HFFc6 (cell line): ENCODE measurements around the gene ERVV-1. TPM values are rescaled to one million over a fixed set of nuclear protein-coding genes. Genes with fewer than 3 reads are reported as not detected.

Source experiments
- DNase-seq: peaks from one replicate; pipeline ENCODE4 v3.0.0-alpha.2; 2018
- H3K27ac Mint-ChIP-seq: 2 replicates; pipeline ENCODE4 v1.8.0; 2020; ENCODE audit warnings: mild to moderate bottlenecking, mixed read lengths
- H3K27me3 Mint-ChIP-seq: 2 replicates; pipeline ENCODE4 v1.8.0; 2021; ENCODE audit warnings: mild to moderate bottlenecking, moderate library complexity, mixed read lengths; ENCODE audit not compliant: insufficient read depth
- H3K36me3 Mint-ChIP-seq: 2 replicates; pipeline ENCODE4 v1.8.0; 2021; ENCODE audit warnings: low read depth, mixed read lengths
- H3K4me1 Mint-ChIP-seq: 2 replicates; pipeline ENCODE4 v1.8.0; 2020; ENCODE audit warnings: low read depth, mixed read lengths
- H3K4me3 Mint-ChIP-seq: 2 replicates; pipeline ENCODE4 v1.8.0; 2020; ENCODE audit warnings: mild to moderate bottlenecking, moderate library complexity, mixed read lengths
- H3K9me3 Mint-ChIP-seq: 2 replicates; pipeline ENCODE4 v1.8.0; 2020; ENCODE audit warnings: mild to moderate bottlenecking, mixed read lengths
- CTCF ChIP-seq: fragments of 200-600 bp; sonication (generic); IDR thresholded peaks from 2 replicates; pipeline ENCODE4 v1.5.0; 2021; ENCODE audit warnings: antibody characterized with exemption, mild to moderate bottlenecking
- total RNA-seq, 6 experiments: library from RNA; stranded (reverse); fragmentation: NEBNext Ultra II Directional; extraction: Animal tissue kit (Norgen Biotek cat#: 25700); gene quantifications; 2 replicates in 1 of 6; 3 replicates in 5 of 6; pipeline ENCODE4 v1.2.3, GENCODE V29; 2021

Gene ERVV-1
- total RNA-seq, 6 experiments from 2014 or later: not detected

GRCh38 chr19:52997975-52998374, 15.7 kb upstream of the ERVV-1 start:
- H3K36me3 Mint-ChIP-seq: no peaks in the 10 kb centered on the region
- no peak overlapping the region for H3K4me3 Mint-ChIP-seq
- peaks cover 8% of the 10 kb centered on the region; the same call in 1 of the 2 replicates for H3K4me1 Mint-ChIP-seq
- no peak for TF ChIP-seq CTCF
- no peak overlapping the region for H3K27ac Mint-ChIP-seq
- no peaks in the 10 kb centered on the region for H3K27me3 Mint-ChIP-seq
- DNase-seq: no peak
- peaks cover 24% of the 10 kb centered on the region for H3K9me3 Mint-ChIP-seq

GRCh38 chr19:53002479-53002878, 11.2 kb upstream of the ERVV-1 start:
- Mint-ChIP-seq H3K4me3 (no peak overlapping the region), H3K27me3 (no peaks in the 10 kb centered on the region), H3K4me1 (no peaks in the 10 kb centered on the region), H3K9me3 (peaks cover 27% of the 10 kb centered on the region), H3K27ac (no peak overlapping the region), H3K36me3 (peaks cover 4% of the 10 kb centered on the region; the same call in 1 of the 2 replicates)
- TF ChIP-seq CTCF: no peak
- DNase-seq: no peak

GRCh38 chr19:53004242-53004641, 9.5 kb upstream of the ERVV-1 start:
- no peak for DNase-seq
- no peak for TF ChIP-seq CTCF
- Mint-ChIP-seq H3K9me3 (peaks cover 22% of the 10 kb centered on the region), H3K4me1 (no peaks in the 10 kb centered on the region), H3K27me3 (peaks cover 2% of the 10 kb centered on the region; the same call in 1 of the 2 replicates), H3K36me3 (peaks cover 4% of the 10 kb centered on the region; the same call in 1 of the 2 replicates), H3K4me3 (no peak overlapping the region), H3K27ac (no peak overlapping the region)

- no peaks in the 10 kb centered on the region for H3K4me1 Mint-ChIP-seq
These were observed 6.5 kb upstream of the ERVV-1 start for GRCh38 chr19:53007200-53007599.

GRCh38 chr19:53007606-53008005, 6.1 kb upstream of the ERVV-1 start:
- no peak for TF ChIP-seq CTCF
- H3K27ac Mint-ChIP-seq: no peak overlapping the region

More at GRCh38 chr19:53007200-53007599, 6.5 kb upstream of the ERVV-1 start:
- Mint-ChIP-seq H3K4me3 (no peak overlapping the region), H3K9me3 (peaks cover 28% of the 10 kb centered on the region), H3K36me3 (peaks cover 4% of the 10 kb centered on the region; the same call in 1 of the 2 replicates), H3K27me3 (peaks cover 2% of the 10 kb centered on the region; the same call in 1 of the 2 replicates), H3K27ac (no peak overlapping the region)
- TF ChIP-seq CTCF: no peak
- DNase-seq: no peak

More at GRCh38 chr19:53007606-53008005, 6.1 kb upstream of the ERVV-1 start:
- Mint-ChIP-seq H3K36me3 (peaks cover 4% of the 10 kb centered on the region; the same call in 1 of the 2 replicates), H3K4me1 (no peaks in the 10 kb centered on the region), H3K27me3 (peaks cover 2% of the 10 kb centered on the region; the same call in 1 of the 2 replicates), H3K4me3 (no peak overlapping the region), H3K9me3 (peaks cover 25% of the 10 kb centered on the region)
- no peak for DNase-seq
